ENCODE data around the gene SLC12A9. TPM values are rescaled to one million over a fixed set of nuclear protein-coding genes. Genes with fewer than 3 reads are reported as not detected.
"Not testable (repeated sequence)": the region's sequence is repeated elsewhere in the genome, so short reads cannot be mapped to it uniquely, and the experiment has no call there.

Gene SLC12A9
- total RNA-seq (2014; rRNA removed; shearing (Covaris generic)): 6.2 and 17.2 TPM in 2 replicates

- peak; percentile 87 for DNase-seq (ENCODE audit: low read depth)
These were observed at the start of gene SLC12A9 for GRCh38 chr7:100852048-100852872. Gene SLC12A9, plus strand, starts transcription at chr7:100852713. Its CDS starts 1,485 bp downstream, at chr7:100854198.

GRCh38 chr7:100802951-100803350, 49.6 kb upstream of the SLC12A9 start:
- no peak for DNase-seq (ENCODE audit: low read depth)

GRCh38 chr7:100803398-100804161, 48.9 kb upstream of the SLC12A9 start:
- peak; percentile 93 for DNase-seq (ENCODE audit: low read depth)

GRCh38 chr7:100804681-100805431, 47.7 kb upstream of the SLC12A9 start:
- peak; percentile 38 for DNase-seq (ENCODE audit: low read depth)

GRCh38 chr7:100806276-100806675, 46.2 kb upstream of the SLC12A9 start:
- no peak for DNase-seq (ENCODE audit: low read depth)

GRCh38 chr7:100806883-100807282, 45.6 kb upstream of the SLC12A9 start:
- not testable (repeated sequence) for DNase-seq (ENCODE audit: low read depth)

- no peak for DNase-seq (ENCODE audit: low read depth)
These were observed 44.1 kb upstream of the SLC12A9 start for GRCh38 chr7:100808354-100808875.

GRCh38 chr7:100811480-100811879, 41.0 kb upstream of the SLC12A9 start:
- DNase-seq (ENCODE audit: low read depth): no peak

GRCh38 chr7:100812729-100813128, 39.8 kb upstream of the SLC12A9 start:
- DNase-seq (ENCODE audit: low read depth): no peak

GRCh38 chr7:100816515-100816914, 36.0 kb upstream of the SLC12A9 start:
- DNase-seq (ENCODE audit: low read depth): not testable (repeated sequence)

GRCh38 chr7:100817097-100817496, 35.4 kb upstream of the SLC12A9 start:
- no peak for DNase-seq (ENCODE audit: low read depth)

GRCh38 chr7:100818366-100818765, 34.1 kb upstream of the SLC12A9 start:
- DNase-seq (ENCODE audit: low read depth): no peak

- DNase-seq (ENCODE audit: low read depth): no peak
These were observed 33.7 kb upstream of the SLC12A9 start for GRCh38 chr7:100818825-100819224.

- DNase-seq (ENCODE audit: low read depth): no peak
These were observed 32.9 kb upstream of the SLC12A9 start for GRCh38 chr7:100819586-100819985.

- DNase-seq (ENCODE audit: low read depth): no peak
These were observed 30.0 kb upstream of the SLC12A9 start for GRCh38 chr7:100822236-100823139.

GRCh38 chr7:100823140-100823525, 29.4 kb upstream of the SLC12A9 start:
- DNase-seq (ENCODE audit: low read depth): no peak

- no peak for DNase-seq (ENCODE audit: low read depth)
These were observed 29.0 kb upstream of the SLC12A9 start for GRCh38 chr7:100823534-100823933.

- DNase-seq (ENCODE audit: low read depth): no peak
These were observed 27.9 kb upstream of the SLC12A9 start for GRCh38 chr7:100824499-100825214.

- no peak for DNase-seq (ENCODE audit: low read depth)
These were observed 27.3 kb upstream of the SLC12A9 start for GRCh38 chr7:100825215-100825671.
